ENCODE results near the gene DNLZ. TPM values are rescaled to one million over a fixed set of nuclear protein-coding genes. Genes with fewer than 3 reads are reported as not detected.

Gene DNLZ
- total and polyA plus RNA-seq, 2 donors (not counting 3 experiments of a cell fraction or from before 2014, with no cell fraction given): 26.9 to 38.4 TPM

DNA sequence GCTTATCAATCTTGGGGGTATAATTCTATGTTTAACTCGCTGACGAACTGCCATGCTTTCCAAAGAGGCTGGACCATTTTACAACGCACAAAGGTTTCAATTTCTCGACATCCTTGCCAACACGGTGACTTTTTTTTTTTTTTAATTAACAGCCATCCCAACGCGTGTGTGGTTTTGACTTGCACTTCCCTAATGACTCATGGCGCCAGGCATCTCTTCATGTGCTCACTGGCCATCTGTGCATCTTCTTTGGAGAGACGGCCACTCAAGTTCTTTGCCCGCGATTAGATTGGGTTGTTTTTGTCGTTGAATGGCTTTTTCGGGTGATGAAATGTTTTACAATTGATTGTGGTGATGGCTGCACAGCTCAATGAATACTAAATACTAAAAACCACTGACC lies 22.5 kb upstream of the DNLZ start:
- no peak for DNase-seq (ENCODE audit: low read depth, low spot score)

DNA sequence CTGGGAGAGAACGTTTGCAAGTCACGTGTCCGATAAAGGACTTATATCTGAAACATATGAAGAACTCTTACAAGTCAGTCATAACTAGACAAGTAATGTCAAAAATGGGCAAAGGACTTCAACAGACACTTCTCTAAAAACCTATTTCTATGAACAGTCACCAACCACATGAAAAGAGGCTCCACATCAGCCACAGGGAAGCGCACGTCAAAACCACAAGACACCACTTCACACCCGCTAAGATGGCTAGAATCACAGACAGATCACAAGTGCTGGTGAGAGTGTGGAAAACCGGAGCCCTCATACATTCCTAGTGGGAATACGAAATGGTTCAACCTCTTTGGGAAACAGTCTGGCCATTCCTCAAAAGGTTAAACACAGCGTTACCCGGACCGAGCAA lies 21.5 kb upstream of the DNLZ start:
- Histone ChIP-seq H3K4me2 (ENCODE audit: insufficient read depth, low read length) (no peak overlapping the region), H3K9me3 (replicated peaks; ENCODE audit: control insufficient read depth, insufficient read depth, low read length) (no peaks in the 10 kb centered on the region), H3K27me3 (ENCODE audit: control insufficient read depth in 2 of 2, insufficient read depth in 2 of 2, low read length in 2 of 2) (no peaks in the 10 kb centered on the region), H3K36me3 (ENCODE audit: control insufficient read depth in 2 of 2, extremely low read depth in 1 of 2, insufficient read depth in 2 of 2, low read length in 2 of 2) (peaks cover 4 to 67% of the 10 kb centered on the region in 2 experiments), H3K9ac (replicated peaks; ENCODE audit: extremely low read depth, insufficient read depth, low read length) (no peak overlapping the region), H3K9me1 (replicated peaks; ENCODE audit: control insufficient read depth, extremely low read depth, insufficient read depth, low read length) (no peaks in the 10 kb centered on the region), H3K27ac (ENCODE audit: insufficient read depth, low read depth, low read length) (no peak overlapping the region), H2AFZ (ENCODE audit: low read depth, low read length) (no peak overlapping the region), H3K79me2 (ENCODE audit: control insufficient read depth, insufficient read depth, low read length) (no peaks in the 10 kb centered on the region), H3K4me1 (ENCODE audit: control insufficient read depth, extremely low read depth, insufficient read depth, low read length) (no peaks in the 10 kb centered on the region), H4K20me1 (replicated peaks; ENCODE audit: control insufficient read depth, extremely low read depth, insufficient read depth, low read length) (no peaks in the 10 kb centered on the region), H3K4me3 (replicated peaks in 1 of 3; ENCODE audit: insufficient read depth in 1 of 3, low read depth in 1 of 3, low read length in 3 of 3) (no peak overlapping the region)
- dilution Hi-C loops (cut with MboI; ENCODE audit: extremely low pct_ligation_motif_present, low sequenced_read_pairs) (no loop called here), intact Hi-C loops (cut with micrococcal nuclease) (no loop called here)
- DNase-seq (ENCODE audit: low read depth, low spot score) (no peak), FAIRE-seq (no peak)
- no TSS peak for BruUV-seq (replicated peaks)
- TF ChIP-seq GATA2 (IDR thresholded peaks at IDR 0.05; ENCODE audit: insufficient read depth, insufficient read length, low read depth, low read length): no peak
- no peak for TF ChIP-seq CTCF (IDR thresholded peaks at IDR 0.05; ENCODE audit: extremely low read depth in 1 of 2, insufficient read depth in 1 of 2, low read depth in 1 of 2, low read length in 2 of 2)
- ChIA-PET CTCF (no interaction called here), POLR2A (no interaction called here)

More for the DNA sequence above, 22.5 kb upstream of the DNLZ start:
- Histone ChIP-seq H3K9ac (replicated peaks; ENCODE audit: extremely low read depth, insufficient read depth, low read length) (no peak overlapping the region), H3K27me3 (ENCODE audit: control insufficient read depth in 2 of 2, insufficient read depth in 2 of 2, low read length in 2 of 2) (no peaks in the 10 kb centered on the region), H2AFZ (ENCODE audit: low read depth, low read length) (no peak overlapping the region), H3K4me1 (ENCODE audit: control insufficient read depth, extremely low read depth, insufficient read depth, low read length) (no peaks in the 10 kb centered on the region), H3K4me2 (ENCODE audit: insufficient read depth, low read length) (no peak overlapping the region), H3K9me1 (replicated peaks; ENCODE audit: control insufficient read depth, extremely low read depth, insufficient read depth, low read length) (no peaks in the 10 kb centered on the region), H3K4me3 (replicated peaks in 1 of 3; ENCODE audit: insufficient read depth in 1 of 3, low read depth in 1 of 3, low read length in 3 of 3) (no peak overlapping the region), H4K20me1 (replicated peaks; ENCODE audit: control insufficient read depth, extremely low read depth, insufficient read depth, low read length) (no peaks in the 10 kb centered on the region), H3K9me3 (replicated peaks; ENCODE audit: control insufficient read depth, insufficient read depth, low read length) (no peaks in the 10 kb centered on the region), H3K79me2 (ENCODE audit: control insufficient read depth, insufficient read depth, low read length) (no peaks in the 10 kb centered on the region), H3K36me3 (ENCODE audit: control insufficient read depth in 2 of 2, extremely low read depth in 1 of 2, insufficient read depth in 2 of 2, low read length in 2 of 2) (peaks cover 4 to 59% of the 10 kb centered on the region in 2 experiments), H3K27ac (ENCODE audit: insufficient read depth, low read depth, low read length) (no peak overlapping the region)
- dilution Hi-C loops (cut with MboI; ENCODE audit: extremely low pct_ligation_motif_present, low sequenced_read_pairs) (no loop called here), intact Hi-C loops (cut with micrococcal nuclease) (no loop called here)
- CTCF ChIA-PET: no interaction called here
- POLR2A ChIA-PET: no interaction called here
- TF ChIP-seq JUN (IDR thresholded peaks at IDR 0.05; ENCODE audit: borderline replicate concordance, insufficient read depth, insufficient read length, low read depth): no peak
- TF ChIP-seq POLR2AphosphoS5 (IDR thresholded peaks at IDR 0.05; ENCODE audit: insufficient read depth, low read depth, low read length): no peak
- no peak for TF ChIP-seq GATA2 (IDR thresholded peaks at IDR 0.05; ENCODE audit: insufficient read depth, insufficient read length, low read depth, low read length)
- no TSS peak for BruUV-seq (replicated peaks)
- FAIRE-seq: no peak

Data from endothelial cell of umbilical vein (primary cell).